GF-D8 (cell line): ENCODE measurements around the gene RIPK3.
A peak's percentile ranks its signal among the peaks of the same experiment; 100 is the strongest.
"Not testable (repeated sequence)": the region's sequence is repeated elsewhere in the genome, so short reads cannot be mapped to it uniquely, and the experiment has no call there.

Experiments used
- DNase-seq: peaks from one replicate; lab custom pipeline; 2025; lab: John Stamatoyannopoulos, UW

Gene RIPK3

GRCh38 chr14:24369463-24369862 lies 29.7 kb upstream of the RIPK3 start:
- no peak for DNase-seq

GRCh38 chr14:24368562-24369252 lies 28.9 kb upstream of the RIPK3 start:
- no peak for DNase-seq

- DNase-seq: no peak
Observed at GRCh38 chr14:24368212-24368561, 28.4 kb upstream of the RIPK3 start.

GRCh38 chr14:24367514-24368211 lies 27.9 kb upstream of the RIPK3 start, which contains the start of gene NFATC4:
Gene NFATC4, plus strand, starts transcription at chr14:24368184. Its CDS starts 157 bp downstream, at chr14:24368341.
- DNase-seq: no peak

- no peak for DNase-seq
Observed at GRCh38 chr14:24366721-24367513, 27.1 kb upstream of the RIPK3 start.

GRCh38 chr14:24366413-24366720 lies 26.6 kb upstream of the RIPK3 start:
- no peak for DNase-seq

- DNase-seq: peak; percentile 51
Observed at GRCh38 chr14:24365600-24366412, 26.0 kb upstream of the RIPK3 start.

- DNase-seq: no peak
Observed at GRCh38 chr14:24364841-24365240, 25.1 kb upstream of the RIPK3 start.

- no peak for DNase-seq
Observed at GRCh38 chr14:24363401-24363800, 23.6 kb upstream of the RIPK3 start.

GRCh38 chr14:24362241-24362960 lies 22.6 kb upstream of the RIPK3 start:
- no peak for DNase-seq

GRCh38 chr14:24361326-24361725 lies 21.5 kb upstream of the RIPK3 start:
- DNase-seq: no peak

GRCh38 chr14:24360281-24360680 lies 20.5 kb upstream of the RIPK3 start:
- DNase-seq: no peak

GRCh38 chr14:24356208-24356607 lies 16.4 kb upstream of the RIPK3 start:
- DNase-seq: no peak

GRCh38 chr14:24355009-24355408 lies 15.2 kb upstream of the RIPK3 start:
- DNase-seq: no peak

- DNase-seq: not testable (repeated sequence)
Observed at GRCh38 chr14:24354482-24354825, 14.7 kb upstream of the RIPK3 start.

- DNase-seq: no peak
Observed at GRCh38 chr14:24353559-24354481, 14.0 kb upstream of the RIPK3 start.

- DNase-seq: no peak
Observed at GRCh38 chr14:24351517-24351916, 11.7 kb upstream of the RIPK3 start.

- no peak for DNase-seq
Observed at GRCh38 chr14:24349742-24350141, 10.0 kb upstream of the RIPK3 start.

- DNase-seq: no peak
Observed at GRCh38 chr14:24348186-24348585, 8.4 kb upstream of the RIPK3 start.

GRCh38 chr14:24347134-24347533 lies 7.3 kb upstream of the RIPK3 start:
- DNase-seq: no peak
